ENCODE data around the gene CPNE1.
"Not testable (repeated sequence)": the region's sequence is repeated elsewhere in the genome, so short reads cannot be mapped to it uniquely, and the experiment has no call there.

The CPNE1 gene

DNA sequence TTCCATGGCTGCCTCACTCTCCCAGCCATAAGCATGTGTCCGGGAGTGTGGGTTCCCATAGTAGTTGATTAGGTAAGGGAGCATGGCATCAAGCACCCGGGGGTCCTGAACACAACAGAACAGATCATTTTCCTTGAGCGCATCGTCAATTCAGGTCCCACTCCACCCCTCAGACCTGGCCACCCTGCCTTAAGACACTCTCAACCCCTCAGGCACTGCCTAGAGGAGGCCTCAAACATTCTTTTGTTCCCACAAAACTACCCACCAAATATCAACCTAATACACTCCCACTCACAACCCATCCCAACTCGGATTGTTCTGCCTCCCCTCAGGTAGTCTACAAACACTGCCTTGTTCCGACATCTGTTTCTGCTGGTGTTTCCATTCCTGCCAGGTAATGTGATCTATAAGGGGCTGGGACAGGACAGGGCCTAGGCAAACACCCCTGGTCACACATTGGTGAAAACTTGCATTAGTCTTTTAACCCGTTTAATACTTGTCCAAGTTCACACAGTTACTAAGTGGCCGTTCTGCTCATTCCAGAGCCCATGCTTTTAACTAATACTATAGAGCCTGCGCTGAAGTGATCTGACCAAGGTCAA is 33.1 kb upstream of the CPNE1 start:
- DNase-seq: no peak

DNA sequence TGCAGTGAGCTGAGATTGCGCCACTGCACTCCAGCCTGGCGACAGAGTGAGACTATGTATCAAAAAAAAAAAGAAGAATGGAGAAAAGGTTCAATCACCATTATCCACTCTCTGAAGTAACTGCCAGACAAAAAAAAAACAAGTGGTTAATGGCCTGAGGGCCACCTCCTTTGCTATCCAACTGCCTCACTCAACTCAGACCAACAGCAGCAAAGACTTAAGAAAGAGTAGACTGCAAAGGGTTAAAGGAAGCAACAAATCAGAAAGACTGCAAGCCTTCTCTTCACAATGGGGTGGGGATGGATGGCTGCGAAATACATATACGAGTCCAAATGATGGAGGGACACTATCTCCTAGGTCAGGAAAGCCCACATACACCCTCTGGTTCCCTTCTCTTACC is 31.3 kb upstream of the CPNE1 start:
- DNase-seq: no peak

DNA sequence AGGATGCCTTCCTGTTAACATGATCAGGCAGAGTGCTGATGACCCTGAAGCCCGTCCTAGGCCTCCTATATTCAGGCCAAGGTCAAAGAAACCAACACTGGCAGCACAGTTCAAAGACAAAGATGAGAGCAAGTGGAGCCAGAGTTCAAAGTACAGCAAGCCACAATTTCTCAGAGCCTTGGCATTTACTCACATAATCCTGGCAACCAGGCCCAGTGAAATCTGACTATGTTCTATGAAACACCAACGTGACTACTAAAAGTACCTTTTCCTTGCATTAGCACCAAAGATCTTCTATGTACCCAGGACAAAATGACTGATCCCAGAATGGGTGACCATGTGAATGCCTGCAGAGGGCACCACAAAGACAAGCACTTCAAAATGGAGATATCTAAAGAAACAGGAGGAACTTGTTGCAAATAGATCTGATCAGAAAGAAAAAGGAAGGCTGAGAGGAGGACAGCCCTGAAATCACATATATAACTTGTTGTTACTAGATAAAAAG is 30.6 kb upstream of the CPNE1 start:
- DNase-seq: peak; percentile 27

DNA sequence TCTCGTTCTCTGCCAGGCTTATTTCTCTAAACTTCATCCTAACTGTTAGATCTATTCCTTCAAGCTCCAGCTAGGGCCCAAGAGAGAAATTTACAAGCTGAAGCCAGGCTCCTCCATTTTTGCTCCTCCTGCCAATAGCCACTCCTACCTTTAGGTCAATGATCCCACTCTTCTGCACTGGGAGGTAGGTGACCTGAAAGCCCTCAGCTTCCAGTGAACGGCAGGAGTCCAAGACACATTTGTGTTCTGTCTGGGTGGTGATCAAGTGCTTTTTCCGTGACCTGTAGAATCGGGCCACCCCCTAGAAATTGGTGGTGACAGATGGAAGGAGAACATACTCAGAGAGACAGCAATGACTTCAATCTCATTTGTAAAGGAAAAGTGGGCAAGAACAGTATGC is 25.6 kb upstream of the CPNE1 start:
- no peak for DNase-seq

DNA sequence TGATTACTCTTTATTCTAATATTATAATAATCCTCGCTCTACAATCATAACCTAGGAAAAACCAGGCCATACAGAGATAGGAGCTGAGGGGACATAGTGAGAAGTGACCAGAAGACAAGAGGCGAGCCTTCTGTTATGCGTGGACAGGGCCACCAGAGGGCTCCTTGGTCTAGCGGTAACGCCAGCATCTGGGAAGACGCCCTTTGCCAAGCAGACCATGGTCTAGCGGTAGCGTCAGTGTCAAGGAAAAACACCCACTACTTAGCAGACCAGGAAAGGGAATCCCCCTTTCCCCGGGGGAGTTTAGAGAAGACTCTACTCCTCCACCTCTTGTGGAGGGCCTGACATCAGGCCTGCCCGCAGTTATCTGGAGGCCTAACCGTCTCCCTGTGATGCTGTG is 22.2 kb upstream of the CPNE1 start:
- DNase-seq: peak; percentile 38

DNA sequence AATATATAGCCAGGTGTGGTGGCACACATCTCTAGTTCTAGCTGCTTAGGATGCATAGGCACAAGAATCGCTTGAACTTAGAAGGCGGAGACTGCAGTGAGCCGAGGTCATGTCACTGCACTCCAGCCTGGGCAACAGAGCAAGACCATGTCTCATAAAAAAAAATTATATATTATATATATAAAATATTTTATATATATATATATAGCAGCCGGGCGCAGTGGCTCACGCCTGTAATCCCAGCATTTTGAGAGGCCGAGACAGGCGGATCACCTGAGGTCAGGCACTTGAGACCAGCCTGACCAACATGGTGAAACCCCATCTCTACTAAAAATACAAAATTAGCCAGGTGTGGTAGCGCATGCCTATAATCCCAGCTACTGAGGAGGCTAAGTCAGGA is 20.7 kb upstream of the CPNE1 start:
- not testable (repeated sequence) for DNase-seq

DNA sequence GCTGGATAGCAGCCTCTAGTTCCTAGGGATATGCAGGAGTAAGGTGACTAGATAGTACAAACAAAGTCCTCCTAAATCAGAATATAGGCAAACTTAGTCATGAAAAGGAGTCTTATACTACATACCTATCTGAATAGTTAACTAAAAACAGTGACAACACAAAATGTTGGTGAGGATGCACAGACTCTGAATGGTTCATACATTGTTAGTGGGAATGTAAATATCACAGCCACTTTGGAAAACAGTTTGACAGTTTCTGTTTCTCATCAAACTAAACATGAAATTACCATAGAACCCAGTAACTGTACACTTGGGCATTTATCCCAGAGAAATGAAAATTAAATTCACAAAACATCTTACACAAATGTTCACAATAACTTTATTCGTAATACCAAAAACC is 17.3 kb upstream of the CPNE1 start:
- no peak for DNase-seq

DNA sequence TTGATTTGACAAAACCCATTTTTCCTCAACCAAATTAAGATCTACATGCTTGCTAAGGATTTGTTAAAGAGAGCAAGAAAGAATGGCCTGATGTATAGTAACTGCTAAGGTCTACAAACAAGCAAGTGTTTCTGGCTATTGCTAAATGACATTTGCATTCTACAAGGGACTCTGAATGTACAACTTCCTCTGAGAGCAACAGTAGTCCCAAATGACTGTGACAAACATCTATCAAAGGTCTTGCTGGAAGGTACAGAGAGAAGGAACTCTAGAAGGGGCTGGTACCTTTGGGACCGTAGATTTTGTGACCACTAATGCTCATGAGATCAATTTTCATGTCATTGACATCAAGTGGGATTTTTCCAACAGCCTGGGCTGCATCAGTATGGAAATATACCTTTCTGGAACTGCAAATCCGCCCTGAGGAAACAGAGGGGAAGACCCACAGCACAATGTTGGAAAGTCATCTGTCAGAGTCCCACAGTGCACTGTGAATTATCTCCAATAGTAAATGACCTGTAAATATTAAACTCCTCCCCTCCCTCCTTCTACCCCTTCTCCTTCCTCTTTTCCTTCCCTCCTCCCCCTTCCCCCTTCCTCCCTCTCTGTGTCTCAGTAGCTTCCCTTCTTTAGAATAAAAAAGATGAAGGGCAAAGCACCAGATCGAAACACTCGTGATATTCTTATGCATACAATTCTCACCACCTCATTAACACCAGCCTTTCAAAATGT is 15.9 kb upstream of the CPNE1 start:
- DNase-seq: peak; percentile 75

DNA sequence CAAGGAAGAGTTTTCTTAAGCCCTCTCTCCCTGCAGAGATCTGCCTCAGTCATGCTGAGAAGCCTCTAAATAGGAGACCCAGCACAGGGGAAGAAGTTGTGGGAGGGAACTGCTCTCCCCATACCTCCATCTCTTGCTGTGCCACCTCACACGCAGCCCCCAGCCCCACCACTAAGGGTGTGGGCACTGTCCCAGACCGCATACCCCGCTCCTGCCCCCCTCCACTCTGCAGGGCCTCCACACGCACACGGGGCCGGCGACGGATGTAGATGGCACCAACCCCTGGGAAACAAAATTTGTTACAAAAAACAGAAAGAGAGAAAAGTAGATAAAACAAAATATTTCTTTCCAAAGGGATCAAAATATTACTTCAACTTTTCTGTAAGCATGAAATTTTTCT is 10.2 kb upstream of the CPNE1 start:
- no peak for DNase-seq

DNA sequence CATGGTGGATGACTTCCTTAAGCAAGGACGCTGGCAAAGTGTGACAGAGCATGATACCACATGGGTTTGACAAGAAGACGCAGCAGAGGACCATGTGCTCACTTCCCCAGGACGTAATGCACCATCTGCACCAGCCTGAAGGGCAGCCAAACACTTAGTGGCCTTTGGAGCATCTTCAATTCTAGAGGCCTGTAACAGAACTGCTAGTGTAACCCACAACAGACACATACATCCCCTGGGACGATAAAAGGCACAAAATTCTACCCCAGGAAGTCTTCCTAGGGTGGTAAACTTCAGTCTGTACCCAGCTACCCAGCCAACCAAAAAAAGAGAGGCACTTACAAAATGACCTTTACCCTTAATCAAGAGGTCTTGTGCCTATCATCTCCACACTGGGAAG is 9.2 kb upstream of the CPNE1 start:
- no peak for DNase-seq

DNA sequence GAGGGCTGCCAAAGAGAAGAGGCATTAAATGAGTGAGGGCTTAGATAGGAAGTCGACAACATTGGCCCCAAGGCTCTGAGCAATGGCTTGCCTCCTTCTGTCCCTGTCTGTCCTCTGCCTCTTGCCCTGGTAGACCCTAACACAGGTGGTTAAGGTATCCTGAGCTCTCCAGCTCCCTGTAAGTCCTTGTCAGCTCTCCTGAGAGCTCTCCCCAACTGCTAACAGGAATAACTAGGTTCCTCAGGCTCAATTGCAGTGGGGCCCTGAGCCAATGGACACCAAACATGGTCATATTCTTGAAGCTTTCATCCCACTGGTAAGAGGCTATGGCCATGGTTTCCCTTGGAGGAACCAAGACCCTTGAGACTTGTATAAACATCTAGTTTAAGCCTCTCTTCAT is 5.0 kb upstream of the CPNE1 start:
- DNase-seq: no peak

DNA sequence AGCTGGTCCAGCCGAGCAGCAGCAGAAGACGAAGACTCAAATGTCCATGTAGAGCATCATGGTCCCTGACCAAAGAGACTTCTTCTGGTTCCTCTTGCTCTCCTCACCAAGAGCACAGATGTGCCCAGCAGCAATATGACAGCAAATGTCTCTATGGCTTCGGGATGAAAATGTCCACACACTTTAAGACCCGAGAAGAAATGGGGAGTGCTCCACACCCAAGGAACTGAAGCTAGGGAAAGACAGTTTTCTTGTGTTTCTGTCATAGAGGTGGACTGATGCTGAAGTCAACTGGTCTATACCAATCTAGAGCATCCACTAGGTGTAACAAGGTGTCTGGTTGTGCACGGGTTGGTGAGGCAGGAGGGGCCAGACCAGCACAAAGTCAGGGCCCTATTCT is 4.5 kb upstream of the CPNE1 start:
- no peak for DNase-seq

DNA sequence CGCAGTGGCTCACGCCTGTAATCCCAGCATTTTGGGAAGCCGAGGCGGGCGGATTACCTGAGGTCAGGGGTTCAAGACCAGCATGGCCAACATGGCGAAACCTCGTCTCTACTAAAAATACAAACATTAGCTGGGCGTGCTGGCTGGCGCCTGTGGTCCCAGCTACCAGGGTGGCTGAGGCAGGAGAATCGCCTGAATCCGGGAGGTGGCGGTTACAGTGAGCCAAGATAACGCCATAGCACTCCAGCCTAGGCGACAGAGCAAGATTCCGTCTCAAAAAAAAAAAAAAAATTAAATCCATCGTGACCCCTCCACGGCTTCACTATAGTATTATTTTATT is 1.2 kb upstream of the CPNE1 start:
- no peak for DNase-seq

DNA sequence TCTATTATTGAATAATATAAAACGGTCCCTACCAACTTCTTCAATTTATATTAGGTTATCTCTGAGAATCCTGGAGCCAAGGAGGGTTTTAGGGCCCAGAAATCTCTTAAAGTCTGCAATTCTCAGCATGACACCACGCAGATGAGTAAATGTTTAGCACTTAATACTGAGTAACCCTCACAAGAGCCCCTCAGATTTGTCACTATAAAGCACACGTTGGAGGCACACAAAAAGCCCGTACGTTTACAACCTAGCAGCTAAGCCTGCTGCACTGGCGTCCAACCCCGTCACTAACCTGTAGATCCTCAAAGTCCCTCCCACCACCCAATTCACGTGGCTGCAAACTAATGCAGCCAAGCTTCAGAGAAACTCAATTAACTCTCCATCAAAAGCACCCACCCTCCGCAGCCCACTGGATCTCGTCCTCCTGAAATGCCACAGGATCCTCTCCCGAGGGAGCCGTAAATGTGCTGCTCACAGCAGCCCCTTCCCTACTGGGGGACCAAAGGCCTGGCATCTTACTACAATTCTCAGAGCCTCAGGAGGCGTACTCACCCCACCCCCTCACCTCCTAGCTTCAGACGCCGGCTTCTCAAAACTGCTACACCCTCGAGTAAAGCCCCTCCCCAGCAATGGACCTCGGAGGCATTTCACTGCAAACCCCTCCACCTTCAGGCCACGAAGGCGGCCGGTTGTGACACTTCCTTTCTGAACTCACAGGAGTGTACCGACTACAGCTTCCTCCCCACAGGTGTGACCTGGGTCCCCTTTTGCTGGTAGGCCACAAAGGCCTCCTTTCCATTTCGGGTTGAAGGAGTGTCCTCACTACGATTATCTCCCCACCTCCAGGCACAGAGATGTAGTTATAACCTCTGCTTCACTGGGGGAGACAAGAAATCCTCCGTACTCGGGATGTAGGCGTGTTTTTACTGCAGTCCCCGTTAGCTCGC is 909 bp downstream of the CPNE1 start:
- DNase-seq: peak; percentile 67

DNA sequence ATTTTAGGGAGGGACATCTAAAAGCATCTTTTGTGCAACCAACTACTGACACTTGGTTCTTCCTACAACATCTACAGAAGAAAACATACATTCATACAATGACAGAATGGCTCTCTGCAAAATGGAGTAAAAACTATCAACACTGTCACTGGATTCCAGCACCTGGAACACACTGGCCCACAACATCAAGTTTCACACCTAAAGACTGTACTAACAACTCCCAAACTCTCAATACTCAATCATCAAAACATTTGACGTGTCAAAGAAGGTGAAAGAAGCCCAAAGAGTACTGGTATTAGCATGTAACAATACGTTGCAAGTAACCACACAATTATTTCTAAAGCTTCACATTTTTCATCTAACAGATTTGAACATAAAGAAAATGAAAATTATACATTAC is 2.1 kb downstream of the CPNE1 start:
- DNase-seq: no peak

DNA sequence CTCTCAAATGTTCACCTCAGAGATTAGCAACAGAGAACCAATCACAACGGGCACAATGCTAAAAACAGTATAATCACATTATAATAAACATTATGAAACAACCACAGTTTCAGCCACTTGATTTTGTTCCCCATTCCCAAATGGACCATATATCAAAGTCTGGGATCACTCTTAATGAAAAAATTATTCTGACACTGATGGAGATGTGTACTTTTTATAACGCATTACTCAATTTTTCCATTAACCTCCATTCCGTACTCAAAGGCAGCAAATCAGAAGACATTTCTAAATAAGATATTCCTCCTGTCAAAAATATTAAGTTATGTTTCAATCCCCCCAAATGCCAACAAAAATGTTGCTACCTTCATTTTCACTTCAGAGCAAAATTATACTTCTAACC is 2.8 kb downstream of the CPNE1 start:
- DNase-seq: no peak

DNA sequence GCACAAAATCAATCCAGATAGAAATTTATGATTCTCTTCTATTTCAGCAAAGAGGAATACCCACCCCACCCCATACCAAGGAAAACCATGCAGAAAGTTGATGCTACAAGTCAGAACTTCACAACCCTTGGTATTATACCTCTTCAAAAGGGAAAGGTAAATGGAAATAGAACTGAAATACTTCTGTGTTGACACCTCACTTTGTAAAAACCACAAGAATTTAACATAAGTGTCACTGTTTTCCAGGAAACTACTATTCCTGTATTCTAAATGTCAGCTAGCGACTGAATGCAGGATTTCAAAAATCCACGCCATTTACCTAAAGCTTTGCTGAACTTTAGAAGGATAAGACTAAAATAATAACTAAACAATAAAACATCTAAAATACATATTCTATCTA is 3.6 kb downstream of the CPNE1 start:
- no peak for DNase-seq

DNA sequence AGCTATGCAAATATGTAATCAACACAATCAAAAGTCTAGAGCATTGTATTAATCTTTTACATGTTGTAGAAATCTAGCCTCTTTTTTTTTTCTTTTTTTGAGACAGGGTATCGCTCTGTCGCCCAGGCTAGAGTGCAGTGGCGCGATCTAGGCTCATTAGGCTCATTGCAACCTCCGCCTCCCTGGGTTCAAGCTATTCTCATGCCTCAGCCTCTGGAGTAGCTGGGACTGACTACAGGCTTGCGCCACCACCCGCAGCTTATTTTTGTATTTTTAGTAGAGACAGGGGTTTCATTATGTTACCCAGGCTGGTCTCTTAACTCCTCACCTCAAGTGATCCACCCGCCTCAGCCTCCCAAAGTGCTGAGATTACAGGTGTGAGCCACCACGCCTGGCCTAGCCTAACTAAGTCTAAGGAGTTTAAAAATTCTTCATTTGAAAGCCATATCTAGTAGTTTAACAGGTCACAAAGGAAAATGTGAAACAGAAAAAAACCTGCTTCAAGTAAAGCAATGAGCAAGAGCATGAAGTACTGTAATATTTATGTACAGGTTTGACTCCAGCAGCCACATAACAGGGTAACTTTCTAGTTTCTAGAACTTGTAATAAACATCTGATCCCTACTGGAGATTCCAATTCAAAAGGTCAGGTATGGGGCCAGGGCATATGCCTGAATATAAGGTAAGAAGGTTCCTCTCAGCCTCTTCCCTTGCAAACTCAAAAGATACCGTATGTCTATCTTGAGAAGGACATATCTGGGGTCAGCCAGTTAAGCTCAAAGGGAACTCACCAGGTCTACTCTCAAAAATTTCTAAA is 4.4 kb downstream of the CPNE1 start:
- no peak for DNase-seq

DNA sequence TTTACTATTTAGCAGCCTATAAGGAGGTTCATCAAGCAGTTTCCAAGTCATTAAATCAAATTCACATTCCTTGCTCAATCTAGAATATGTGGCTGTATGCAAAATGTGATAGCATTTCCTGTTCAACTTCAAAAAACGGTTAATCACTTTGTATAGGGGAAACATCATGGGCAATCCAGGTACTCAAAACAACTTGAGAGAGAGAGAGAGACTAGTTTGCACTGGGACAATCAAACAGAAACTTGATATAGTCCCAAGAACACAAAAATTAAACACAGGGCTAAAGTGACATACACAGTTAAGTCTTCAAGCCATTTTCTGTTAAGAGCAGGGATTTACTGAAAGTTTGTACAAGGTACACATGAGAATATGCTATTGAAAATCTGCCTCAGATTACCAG is 7.4 kb downstream of the CPNE1 start:
- no peak for DNase-seq

DNA sequence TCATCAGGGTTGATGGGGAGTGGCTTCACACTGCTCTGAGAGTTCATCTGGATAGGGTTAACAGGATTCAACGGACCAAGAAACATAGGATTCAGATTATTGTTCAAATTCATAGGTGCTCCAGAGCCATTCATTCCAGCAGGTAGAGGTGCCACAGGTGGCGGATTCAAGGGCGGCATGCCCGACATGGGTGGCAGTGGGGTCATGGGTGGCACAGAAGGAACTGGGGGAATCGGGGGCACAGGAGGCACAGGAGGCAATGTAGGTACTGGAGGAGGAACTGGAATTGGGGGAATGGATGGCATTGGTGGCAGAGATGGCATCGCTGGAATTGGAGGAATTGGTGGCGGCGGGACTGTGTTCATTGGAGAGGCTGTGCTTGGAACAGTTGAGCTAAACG is 10.3 kb downstream of the CPNE1 start:
- no peak for DNase-seq

DNA sequence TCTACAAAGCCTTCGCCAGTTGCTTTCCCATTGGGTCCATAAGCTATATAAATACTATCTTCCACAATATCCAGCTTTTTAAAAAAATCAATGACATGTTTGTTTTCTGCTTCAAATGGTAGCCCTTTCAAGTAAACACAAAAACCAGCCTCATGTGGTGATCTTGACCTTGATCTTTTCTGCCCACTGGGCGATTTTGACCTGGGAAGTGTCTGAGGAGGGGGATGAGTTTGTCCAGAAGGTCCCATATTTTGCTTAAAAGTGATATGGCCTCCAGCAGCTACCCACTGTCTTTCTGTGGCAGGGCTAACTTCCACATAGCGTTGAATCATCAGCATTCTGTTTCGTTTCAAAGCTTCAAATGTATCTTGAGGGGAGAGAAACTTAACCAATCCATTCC is 10.8 kb downstream of the CPNE1 start:
- DNase-seq: no peak

DNA sequence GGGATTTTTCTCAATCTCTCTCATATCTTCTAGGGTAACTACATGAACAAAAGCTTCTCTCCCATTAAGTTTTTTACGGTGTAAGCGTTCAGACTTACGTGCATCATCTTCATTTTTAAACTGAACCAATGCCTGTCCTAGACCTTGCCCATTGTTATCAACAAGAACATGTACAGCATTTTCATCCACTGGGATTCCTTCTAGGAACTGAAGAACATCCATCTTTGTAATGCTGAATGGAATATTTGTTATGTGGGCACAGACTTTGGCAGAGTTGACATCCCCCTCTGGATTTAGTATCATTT is 11.3 kb downstream of the CPNE1 start:
- DNase-seq: no peak
